B cell (primary cell): ENCODE results near the gene DPEP2. TPM values are rescaled to one million over a fixed set of nuclear protein-coding genes. Genes with fewer than 3 reads are reported as not detected.
"Not testable (repeated sequence)": the region's sequence is repeated elsewhere in the genome, so short reads cannot be mapped to it uniquely, and the experiment has no call there.

Experiments used
- ATAC-seq: fragments of 200-7000 bp; cut with Tn5 transposase; one replicate; pipeline ENCODE4 v1.10.0; 2021; ENCODE audit warnings: low read depth, mild to moderate bottlenecking, moderate number of reproducible peaks, moderate library complexity
- CTCF ChIA-PET: fragments of 350-600 bp; sonication (Branson Sonifier 250); formaldehyde crosslinking; loops from one replicate; lab custom pipeline; 2021; ENCODE audit warnings: antibody characterized with exemption, inconsistent platforms; lab: Charles Lee
- POLR2A ChIA-PET: fragments of 350-600 bp; sonication (Branson Sonifier 250); formaldehyde crosslinking; loops from one replicate; lab custom pipeline; 2021; ENCODE audit warnings: antibody characterized with exemption; lab: Charles Lee
- DNase-seq: peaks from one replicate; pipeline ENCODE4 v3.0.0; 2013
- H2AFZ ChIP-seq: 2 replicates; pipeline ENCODE4 v1.6.1; 2012; ENCODE audit warnings: mild to moderate bottlenecking, low read depth, low read length; ENCODE audit not compliant: insufficient read depth, poor library complexity, severe bottlenecking
- H3K27ac ChIP-seq, 2 donors: 1 replicate in 1 of 2; 2 replicates in 1 of 2; pipeline ENCODE4 v1.5.1; 2012 to 2013; ENCODE audit warnings: low read length in 2 of 2, mild to moderate bottlenecking in 2 of 2, moderate library complexity in 1 of 2
- H3K27me3 ChIP-seq, 4 experiments: fragments of 200-600 bp in 1 of 4; sonication (generic) in 1 of 4; replicated peaks in 1 of 4; 1 replicate in 2 of 4; 2 replicates in 2 of 4; pipeline versions ENCODE4 v1.6.1 to v1.7.0; 2013 to 2016; ENCODE audit warnings: low read length in 3 of 4, mild to moderate bottlenecking in 2 of 4, mixed read lengths in 1 of 4, moderate library complexity in 1 of 4; ENCODE audit not compliant: insufficient read depth in 4 of 4, control insufficient read depth in 3 of 4; ENCODE audit errors: control extremely low read depth in 1 of 4
- H3K36me3 ChIP-seq, 2 experiments: replicated peaks in 1 of 2; 1 replicate in 1 of 2; 2 replicates in 1 of 2; pipeline versions ENCODE4 v1.6.1 to v1.7.1; 2013; ENCODE audit warnings: low read length in 1 of 2; ENCODE audit not compliant: insufficient read depth in 2 of 2, control insufficient read depth in 1 of 2; ENCODE audit errors: control extremely low read depth in 1 of 2, extremely low read depth in 1 of 2
- H3K4me1 ChIP-seq, 2 donors: fragments of 200-600 bp in 1 of 2; sonication (generic) in 1 of 2; 1 replicate in 1 of 2; 2 replicates in 1 of 2; pipeline versions ENCODE4 v1.5.1 to v1.6.1; 2013 to 2017; ENCODE audit warnings: low read length in 2 of 2; ENCODE audit not compliant: control insufficient read depth in 2 of 2, insufficient read depth in 2 of 2
- H3K4me2 ChIP-seq: replicated peaks from 2 replicates; pipeline ENCODE3; 2012; ENCODE audit warnings: mild to moderate bottlenecking, low read depth, low read length; ENCODE audit not compliant: poor library complexity, severe bottlenecking
- H3K4me3 ChIP-seq, 5 experiments: fragments of 200-600 bp in 1 of 5; sonication (generic) in 1 of 5; 1 replicate in 3 of 5; 2 replicates in 2 of 5; pipeline versions ENCODE4 v1.5.1 to v1.7.0; 2011 to 2016; ENCODE audit warnings: low read length in 4 of 5, mild to moderate bottlenecking in 4 of 5, low read depth in 2 of 5, control low read depth in 1 of 5, moderate library complexity in 1 of 5; ENCODE audit not compliant: insufficient read depth in 1 of 5; ENCODE audit errors: control extremely low read depth in 1 of 5, extremely low read depth in 1 of 5
- H3K79me2 ChIP-seq: fragments of 200-600 bp; sonication (generic); one replicate; pipeline ENCODE4 v1.6.0; 2016; ENCODE audit warnings: low read length; ENCODE audit not compliant: control insufficient read depth, insufficient read depth
- H3K9ac ChIP-seq: fragments of 200-600 bp; sonication (generic); 2 replicates; pipeline ENCODE4 v1.6.1; 2017; ENCODE audit warnings: mild to moderate bottlenecking, low read length, moderate library complexity
- H3K9me3 ChIP-seq, 3 donors: one replicate each; pipeline versions ENCODE4 v1.6.1 to v1.7.1; 2013; ENCODE audit warnings: low read length in 2 of 3; ENCODE audit not compliant: control insufficient read depth in 2 of 3, insufficient read depth in 1 of 3; ENCODE audit errors: control extremely low read depth in 1 of 3
- H4K20me1 ChIP-seq: 2 replicates; pipeline ENCODE4 v1.6.0; 2012; ENCODE audit warnings: mild to moderate bottlenecking, low read length; ENCODE audit not compliant: insufficient read depth, control insufficient read depth, poor library complexity, severe bottlenecking
- H3K27ac Mint-ChIP-seq: one replicate; pipeline ENCODE4 v1.8.0; 2021; ENCODE audit warnings: mixed read lengths
- H3K27me3 Mint-ChIP-seq: one replicate; pipeline ENCODE4 v1.8.0; 2021; ENCODE audit warnings: mixed read lengths
- H3K4me1 Mint-ChIP-seq: one replicate; pipeline ENCODE4 v1.8.0; 2021; ENCODE audit warnings: mixed read lengths
- H3K4me3 Mint-ChIP-seq: one replicate; pipeline ENCODE4 v1.8.0; 2021; ENCODE audit warnings: mixed read lengths
- H3K9me3 Mint-ChIP-seq: one replicate; pipeline ENCODE4 v1.8.0; 2022; ENCODE audit warnings: mixed read lengths; ENCODE audit not compliant: insufficient read depth
- EZH2 ChIP-seq: IDR thresholded peaks from 2 replicates; pipeline ENCODE4 v1.6.1; 2012; ENCODE audit warnings: borderline replicate concordance, low read depth, mild to moderate bottlenecking, moderate library complexity, low read length; ENCODE audit not compliant: insufficient read depth, poor library complexity, severe bottlenecking
- WGBS: methylation state at CpG from one replicate; pipeline ENCODE4 v1.1.5; 2013; ENCODE audit warnings: missing lambda C conversion rate; ENCODE audit not compliant: insufficient coverage; 5-methylcytosine and 5-hydroxymethylcytosine counted together
- intact Hi-C: fragments of 100-400 bp; cut with micrococcal nuclease; formaldehyde crosslinking; loops from one replicate; pipeline ENCODE4 v1.10.0; 2022
- polyA plus RNA-seq: library from polyadenylated mRNA; depleted of rRNA; stranded (reverse); fragments of >200 nt; gene quantifications from 2 replicates; pipeline ENCODE4 v1.2.3, GENCODE V29; 2012
- small RNA-seq: library from RNA; depleted of rRNA; stranded (forward); fragments of <200 nt; gene quantifications from one replicate; pipeline ENCODE3, GENCODE V24; 2012; ENCODE audit warnings: low replicate concordance, low read depth; ENCODE audit not compliant: insufficient read length
- total RNA-seq, 2 donors: library from RNA; stranded (reverse); fragments of 120-200 nt in 1 of 2; gene quantifications; 1 replicate in 1 of 2; 2 replicates in 1 of 2; pipeline versions ENCODE4 v1.2.3 to v1.2.4, GENCODE V29; 2013 to 2022
- TF ChIP-seq, protein P1 (sequence below): fragments of 200-600 bp; IDR thresholded peaks from one replicate; pipeline ENCODE4 v1.8.0; 2022; ENCODE audit warnings: antibody characterized with exemption, mild to moderate bottlenecking

Gene DPEP2
- total and polyA plus RNA-seq, 2 donors (not counting 1 experiment from before 2014, with no cell fraction given): 123 to 150 TPM

DNA sequence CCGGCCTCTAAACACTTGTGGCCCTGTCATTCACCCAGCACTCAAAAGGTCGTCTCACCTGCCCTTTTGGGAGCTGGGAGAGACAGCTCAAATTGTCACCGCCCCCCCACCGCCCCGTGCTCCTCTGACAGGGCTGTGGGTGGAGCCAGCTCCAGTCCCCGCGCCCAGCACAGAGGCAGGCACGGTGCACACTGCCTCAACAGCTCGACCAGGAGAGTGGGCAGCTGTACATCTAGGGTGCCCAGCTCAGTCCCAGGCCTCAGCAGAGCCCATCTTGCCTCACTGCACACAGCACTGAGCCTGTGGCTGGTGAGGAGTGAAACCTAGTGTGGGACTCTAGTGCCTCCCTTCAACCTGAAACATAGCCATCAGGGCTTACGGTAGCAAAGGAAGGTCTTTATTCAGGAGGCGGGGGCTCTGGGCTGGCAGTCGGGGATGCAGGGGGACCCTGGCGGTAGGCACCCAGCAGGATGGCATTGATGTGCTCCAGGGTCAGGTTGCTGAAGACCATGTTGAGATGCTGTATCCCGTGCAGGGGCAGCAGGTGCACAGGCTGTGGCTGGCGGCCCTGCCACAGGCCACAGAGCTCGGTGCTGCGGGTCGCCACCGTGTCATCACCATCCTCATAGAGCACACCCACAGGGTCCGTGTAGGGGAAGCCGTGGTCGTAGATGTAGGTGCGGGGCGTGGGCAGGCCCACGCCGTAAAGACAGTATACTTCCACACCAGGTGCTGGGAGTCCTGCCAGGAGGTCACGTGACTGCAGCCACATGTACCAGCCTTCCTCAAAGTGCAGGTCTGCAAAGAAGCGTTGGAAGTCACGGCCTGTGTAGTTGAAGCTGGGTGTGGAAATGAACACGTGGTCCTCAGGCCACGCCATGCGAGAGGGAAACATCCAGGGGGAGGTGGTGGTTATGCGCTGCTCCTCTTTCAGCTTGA lies 59.5 kb downstream of the DPEP2 start:
- Histone ChIP-seq H2AFZ (peak overlapping the region; percentile 36), H3K4me1 (peaks cover 25 to 48% of the 10 kb centered on the region in 2 donors), H3K27me3 (no peaks in the 10 kb centered on the region), H3K36me3 (peaks cover 0 to 8% of the 10 kb centered on the region in 2 experiments), H3K79me2 (peaks cover 69% of the 10 kb centered on the region), H3K4me3 (no peak overlapping the region), H3K27ac (peak overlapping the region in 1 of 2 donors; percentile 52), H4K20me1 (peaks cover 25% of the 10 kb centered on the region), H3K9me3 (no peaks in the 10 kb centered on the region), H3K9ac (peak overlapping the region; percentile 7), H3K4me2 (peak overlapping the region; percentile 32)
- TF ChIP-seq, protein P1, sequence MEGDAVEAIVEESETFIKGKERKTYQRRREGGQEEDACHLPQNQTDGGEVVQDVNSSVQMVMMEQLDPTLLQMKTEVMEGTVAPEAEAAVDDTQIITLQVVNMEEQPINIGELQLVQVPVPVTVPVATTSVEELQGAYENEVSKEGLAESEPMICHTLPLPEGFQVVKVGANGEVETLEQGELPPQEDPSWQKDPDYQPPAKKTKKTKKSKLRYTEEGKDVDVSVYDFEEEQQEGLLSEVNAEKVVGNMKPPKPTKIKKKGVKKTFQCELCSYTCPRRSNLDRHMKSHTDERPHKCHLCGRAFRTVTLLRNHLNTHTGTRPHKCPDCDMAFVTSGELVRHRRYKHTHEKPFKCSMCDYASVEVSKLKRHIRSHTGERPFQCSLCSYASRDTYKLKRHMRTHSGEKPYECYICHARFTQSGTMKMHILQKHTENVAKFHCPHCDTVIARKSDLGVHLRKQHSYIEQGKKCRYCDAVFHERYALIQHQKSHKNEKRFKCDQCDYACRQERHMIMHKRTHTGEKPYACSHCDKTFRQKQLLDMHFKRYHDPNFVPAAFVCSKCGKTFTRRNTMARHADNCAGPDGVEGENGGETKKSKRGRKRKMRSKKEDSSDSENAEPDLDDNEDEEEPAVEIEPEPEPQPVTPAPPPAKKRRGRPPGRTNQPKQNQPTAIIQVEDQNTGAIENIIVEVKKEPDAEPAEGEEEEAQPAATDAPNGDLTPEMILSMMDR: no peak
- no peak for TF ChIP-seq EZH2
- peaks cover 33% of the 10 kb centered on the region for H3K4me1 Mint-ChIP-seq
- intact Hi-C loops: loop anchor here (5.0 kb wide), 2 partner anchors 377 to 447 kb away; partner anchors contain the start of gene CTCF
- DNase-seq: peak; percentile 63
- H3K27me3 Mint-ChIP-seq: no peaks in the 10 kb centered on the region
- peak overlapping the region; percentile 74 for H3K27ac Mint-ChIP-seq
- no peak overlapping the region for H3K4me3 Mint-ChIP-seq
- no peaks in the 10 kb centered on the region for H3K9me3 Mint-ChIP-seq
- ChIA-PET POLR2A (interaction anchor here (0.5 to 1.4 kb wide), 3 partner anchors 24 to 102 kb away, joined by 3 to 4 read pairs (median 4); no protein-coding TSS in a partner anchor), CTCF (interaction anchor here (1.0 to 2.9 kb wide), 7 partner anchors 10 to 124 kb away, joined by 3 to 11 read pairs (median 6); no protein-coding TSS in a partner anchor)
- 70% methylated on average over 24 of the region's 33 CpGs for WGBS
- ATAC-seq: no peak

GRCh38 chr16:67937713-67938112 lies 61.6 kb downstream of the DPEP2 start:
- Histone ChIP-seq H3K79me2 (peaks cover 55% of the 10 kb centered on the region), H3K36me3 (peaks cover 7 to 19% of the 10 kb centered on the region in 2 experiments), H3K4me1 (peaks cover 25 to 49% of the 10 kb centered on the region in 2 donors), H4K20me1 (peaks cover 37% of the 10 kb centered on the region), H3K4me2 (peak overlapping the region; percentile 91), H3K27ac (peak overlapping the region; percentile 67 to 85)
- H3K27me3 Mint-ChIP-seq, H2AFZ ChIP-seq, H3K9ac ChIP-seq, ATAC-seq, H3K4me3 ChIP-seq, H3K27ac Mint-ChIP-seq, H3K9me3 ChIP-seq, DNase-seq, H3K9me3 Mint-ChIP-seq, H3K27me3 ChIP-seq: not testable (repeated sequence)
- Mint-ChIP-seq H3K4me1 (peaks cover 35% of the 10 kb centered on the region), H3K4me3 (peak overlapping the region; percentile 100)
- ChIA-PET POLR2A (interaction anchor here (0.6 to 0.7 kb wide), 5 partner anchors 32 to 501 kb away, joined by 3 to 10 read pairs (median 5); partner anchors contain the start of genes PRMT7 and SLC7A6OS), CTCF (interaction anchor here (0.6 to 2.6 kb wide), 5 partner anchors 9 to 418 kb away, joined by 3 to 11 read pairs (median 4); partner anchors contain the start of gene SLC12A4)
- WGBS: 100% methylated on average over 2 of the region's 5 CpGs
- intact Hi-C loops: loop anchor here (2.0 to 5.0 kb wide), 3 partner anchors 55 to 445 kb away; partner anchors contain the start of gene CTCF

Small RNA genes within 50 kb of the gene (small RNA-seq; reads per million reads assigned to genes)
- gene RNU6-359P: not detected

Other genes with a start within 250 kb of the DPEP2 start
- 32.2 and 33.1 TPM in 2 replicates for gene RANBP10, start 192.9 kb downstream of the DPEP2 start, total RNA-seq
- gene RANBP10, start 192.9 kb downstream of the DPEP2 start, polyA plus RNA-seq: 26.8 and 29.0 TPM in 2 replicates
- gene TSNAXIP1, start 192.6 kb downstream of the DPEP2 start, total RNA-seq: 1.1 and 1.2 TPM in 2 replicates
- gene TSNAXIP1, start 192.6 kb downstream of the DPEP2 start, polyA plus RNA-seq: 0.97 and 1.2 TPM in 2 replicates
- 42.7 and 44.0 TPM in 2 replicates for gene THAP11, start 157.2 kb downstream of the DPEP2 start, total RNA-seq
- 12.0 and 24.4 TPM in 2 replicates for gene THAP11, start 157.2 kb downstream of the DPEP2 start, polyA plus RNA-seq
- gene NUTF2, start 152.6 kb downstream of the DPEP2 start, total RNA-seq: 42.8 and 50.1 TPM in 2 replicates
- gene NUTF2, start 152.6 kb downstream of the DPEP2 start, polyA plus RNA-seq: 39.6 and 87.3 TPM in 2 replicates
- 75.0 and 82.7 TPM in 2 replicates for gene CENPT, start 151.8 kb downstream of the DPEP2 start, total RNA-seq
- 165 and 169 TPM in 2 replicates for gene CENPT, start 151.8 kb downstream of the DPEP2 start, polyA plus RNA-seq
- gene EDC4, start 126.4 kb downstream of the DPEP2 start, total RNA-seq: 83.3 and 95.1 TPM in 2 replicates
- 84.5 and 92.0 TPM in 2 replicates for gene EDC4, start 126.4 kb downstream of the DPEP2 start, polyA plus RNA-seq
- gene NRN1L, start 114.6 kb downstream of the DPEP2 start, total RNA-seq: 2.1 and 2.8 TPM in 2 replicates
- gene NRN1L, start 114.6 kb downstream of the DPEP2 start, polyA plus RNA-seq: 4.1 and 4.2 TPM in 2 replicates
- gene PSKH1, start 106.2 kb downstream of the DPEP2 start, total RNA-seq: 29.1 TPM in 2 replicates
- gene PSKH1, start 106.2 kb downstream of the DPEP2 start, polyA plus RNA-seq: 13.0 and 20.1 TPM in 2 replicates
- gene CTRL, start 67.6 kb downstream of the DPEP2 start, total RNA-seq: 5.8 and 8.1 TPM in 2 replicates
- 17.8 and 19.0 TPM in 2 replicates for gene CTRL, start 67.6 kb downstream of the DPEP2 start, polyA plus RNA-seq
- gene PSMB10, start 62.6 kb downstream of the DPEP2 start, total RNA-seq: 167 and 176 TPM in 2 replicates
- 127 and 176 TPM in 2 replicates for gene PSMB10, start 62.6 kb downstream of the DPEP2 start, polyA plus RNA-seq
- 12.4 and 16.3 TPM in 2 replicates for gene LCAT, start 55.4 kb downstream of the DPEP2 start, total RNA-seq
- gene LCAT, start 55.4 kb downstream of the DPEP2 start, polyA plus RNA-seq: 7.6 and 9.3 TPM in 2 replicates
- gene SLC12A4, start 30.8 kb downstream of the DPEP2 start, total RNA-seq: 42.2 and 43.8 TPM in 2 replicates
- gene SLC12A4, start 30.8 kb downstream of the DPEP2 start, polyA plus RNA-seq: 20.2 and 34.0 TPM in 2 replicates
- gene DPEP3, start 19.0 kb downstream of the DPEP2 start, total RNA-seq: 2.0 and 2.6 TPM in 2 replicates
- gene DPEP3, start 19.0 kb downstream of the DPEP2 start, polyA plus RNA-seq: 1.9 and 3.1 TPM in 2 replicates
- not detected in 2 replicates for gene DPEP2NB, start 16.4 kb upstream of the DPEP2 start, total RNA-seq
- not detected in 2 replicates for gene DPEP2NB, start 16.4 kb upstream of the DPEP2 start, polyA plus RNA-seq
- 19.2 and 20.2 TPM in 2 replicates for gene DDX28, start 23.7 kb upstream of the DPEP2 start, total RNA-seq
- 6.4 and 8.0 TPM in 2 replicates for gene DDX28, start 23.7 kb upstream of the DPEP2 start, polyA plus RNA-seq
- 61.1 and 69.1 TPM in 2 replicates for gene DUS2, start 23.8 kb upstream of the DPEP2 start, total RNA-seq
- 93.0 and 98.9 TPM in 2 replicates for gene DUS2, start 23.8 kb upstream of the DPEP2 start, polyA plus RNA-seq
- gene NFATC3, start 85.9 kb upstream of the DPEP2 start, total RNA-seq: 115 TPM in 2 replicates
- gene NFATC3, start 85.9 kb upstream of the DPEP2 start, polyA plus RNA-seq: 33.4 and 42.7 TPM in 2 replicates
- gene ESRP2, start 236.6 kb upstream of the DPEP2 start, total RNA-seq: 0.27 TPM in 1 of 2 replicates, not detected in the other
- 0.09 and 0.12 TPM in 2 replicates for gene ESRP2, start 236.6 kb upstream of the DPEP2 start, polyA plus RNA-seq
- 10.8 and 12.5 TPM in 2 replicates for gene PLA2G15, start 245.9 kb upstream of the DPEP2 start, total RNA-seq
- 6.1 and 9.6 TPM in 2 replicates for gene PLA2G15, start 245.9 kb upstream of the DPEP2 start, polyA plus RNA-seq